GM10248 (cell line): ENCODE data around the gene PRDM16.

Experiments used
- CTCF ChIA-PET: fragments of 300-600 bp; sonication (Branson Sonifier 250); formaldehyde crosslinking; extraction: SDS; loops from one replicate; lab custom pipeline; 2021; ENCODE audit warnings: antibody characterized with exemption; lab: Yijun Ruan, JAX
- POLR2A ChIA-PET: fragments of 350-650 bp; sonication (Branson Sonifier 250); formaldehyde crosslinking; extraction: SDS; loops from one replicate; lab custom pipeline; 2020; ENCODE audit warnings: antibody characterized with exemption; lab: Yijun Ruan, JAX
- DNase-seq: peaks from one replicate; pipeline ENCODE4 v3.0.0; 2012; ENCODE audit errors: extremely low spot score
- TF ChIP-seq, protein P1 (sequence below): IDR thresholded peaks from 2 replicates; pipeline ENCODE4 v1.5.1; 2012; ENCODE audit warnings: mild to moderate bottlenecking, low read depth; ENCODE audit errors: extremely low read depth, missing control alignments, control extremely low read depth

The PRDM16 gene

GRCh38 chr1:3311711-3312110, 242.7 kb downstream of the PRDM16 start:
- DNase-seq: no peak
- CTCF ChIA-PET: no interaction called here
- TF ChIP-seq, protein P1, sequence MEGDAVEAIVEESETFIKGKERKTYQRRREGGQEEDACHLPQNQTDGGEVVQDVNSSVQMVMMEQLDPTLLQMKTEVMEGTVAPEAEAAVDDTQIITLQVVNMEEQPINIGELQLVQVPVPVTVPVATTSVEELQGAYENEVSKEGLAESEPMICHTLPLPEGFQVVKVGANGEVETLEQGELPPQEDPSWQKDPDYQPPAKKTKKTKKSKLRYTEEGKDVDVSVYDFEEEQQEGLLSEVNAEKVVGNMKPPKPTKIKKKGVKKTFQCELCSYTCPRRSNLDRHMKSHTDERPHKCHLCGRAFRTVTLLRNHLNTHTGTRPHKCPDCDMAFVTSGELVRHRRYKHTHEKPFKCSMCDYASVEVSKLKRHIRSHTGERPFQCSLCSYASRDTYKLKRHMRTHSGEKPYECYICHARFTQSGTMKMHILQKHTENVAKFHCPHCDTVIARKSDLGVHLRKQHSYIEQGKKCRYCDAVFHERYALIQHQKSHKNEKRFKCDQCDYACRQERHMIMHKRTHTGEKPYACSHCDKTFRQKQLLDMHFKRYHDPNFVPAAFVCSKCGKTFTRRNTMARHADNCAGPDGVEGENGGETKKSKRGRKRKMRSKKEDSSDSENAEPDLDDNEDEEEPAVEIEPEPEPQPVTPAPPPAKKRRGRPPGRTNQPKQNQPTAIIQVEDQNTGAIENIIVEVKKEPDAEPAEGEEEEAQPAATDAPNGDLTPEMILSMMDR: no peak
- POLR2A ChIA-PET: no interaction called here

GRCh38 chr1:3312310-3312897, 243.4 kb downstream of the PRDM16 start:
- POLR2A ChIA-PET: no interaction called here
- TF ChIP-seq, protein P1: no peak
- DNase-seq: no peak
- CTCF ChIA-PET: no interaction called here

- TF ChIP-seq, protein P1: no peak
- ChIA-PET POLR2A (no interaction called here), CTCF (no interaction called here)
- no peak for DNase-seq
Observed at GRCh38 chr1:3312898-3313575, 244.0 kb downstream of the PRDM16 start.

GRCh38 chr1:3313576-3313950, 244.6 kb downstream of the PRDM16 start:
- ChIA-PET CTCF (no interaction called here), POLR2A (no interaction called here)
- no peak for DNase-seq
- TF ChIP-seq, protein P1: no peak

GRCh38 chr1:3314491-3315381, 245.7 kb downstream of the PRDM16 start:
- no peak for DNase-seq
- TF ChIP-seq, protein P1: no peak
- CTCF ChIA-PET: no interaction called here
- POLR2A ChIA-PET: no interaction called here
